Esophagus (tissue), 2 donors: ENCODE measurements around the gene PAPLN. TPM values are rescaled to one million over a fixed set of nuclear protein-coding genes. Genes with fewer than 3 reads are reported as not detected.
A peak's percentile ranks its signal among the peaks of the same experiment; 100 is the strongest.

ENCODE experiments used
- H3K27ac ChIP-seq, 2 donors: one replicate each; pipeline ENCODE4 v1.5.1; 2013; ENCODE audit warnings: low read depth in 2 of 2, mild to moderate bottlenecking in 2 of 2, inconsistent platforms in 1 of 2, low read length in 1 of 2, moderate library complexity in 1 of 2
- H3K27me3 ChIP-seq, 2 donors: one replicate each; pipeline ENCODE4 v1.6.1; 2013; ENCODE audit warnings: low read length in 2 of 2, control low read depth in 1 of 2, mild to moderate bottlenecking in 1 of 2; ENCODE audit not compliant: insufficient read depth in 2 of 2, control insufficient read depth in 1 of 2
- H3K36me3 ChIP-seq, 2 donors: one replicate each; pipeline ENCODE4 v1.6.1; 2013; ENCODE audit warnings: low read length in 1 of 2; ENCODE audit not compliant: control insufficient read depth in 2 of 2, insufficient read depth in 2 of 2
- H3K4me1 ChIP-seq, 2 donors: one replicate each; pipeline ENCODE4 v1.6.1; 2013; ENCODE audit warnings: low read length in 1 of 2; ENCODE audit not compliant: control insufficient read depth in 2 of 2, insufficient read depth in 2 of 2
- H3K4me3 ChIP-seq, 2 donors: one replicate each; pipeline ENCODE4 v1.5.1; 2013; ENCODE audit warnings: low read length in 2 of 2, mild to moderate bottlenecking in 2 of 2, low read depth in 1 of 2, moderate library complexity in 1 of 2
- H3K9me3 ChIP-seq, 2 donors: one replicate each; pipeline ENCODE4 v1.6.1; 2013; ENCODE audit warnings: mild to moderate bottlenecking in 2 of 2, low read depth in 1 of 2, low read length in 1 of 2, moderate library complexity in 1 of 2; ENCODE audit not compliant: control insufficient read depth in 2 of 2, insufficient read depth in 1 of 2
- WGBS, 2 donors: extraction: QIAGEN DNeasy Blood & Tissue Kit; methylation state at CpG; one replicate each; pipeline ENCODE4 v1.1.7; 2013; 5-methylcytosine and 5-hydroxymethylcytosine counted together
- polyA plus RNA-seq, 2 donors: library from polyadenylated mRNA; stranded (reverse); fragments of 200-250 nt; gene quantifications; one replicate each; pipeline ENCODE4 v1.2.3, GENCODE V29; 2013
- donor health status: healthy with polysubstance abuse.
- donor health status: Bipolar disorder and iron deficiency.

Gene PAPLN
- polyA plus RNA-seq, 2 donors = 3.9 to 7.5 TPM

GRCh38 chr14:73242357-73242901 is 5.1 kb downstream of the PAPLN start:
- H3K36me3 ChIP-seq = no peaks in the 10 kb centered on the region
- no peak overlapping the region for H3K4me3 ChIP-seq
- H3K4me1 ChIP-seq = peaks cover 21 to 29% of the 10 kb centered on the region in 2 donors
- H3K27me3 ChIP-seq = peaks cover 0 to 3% of the 10 kb centered on the region in 2 donors
- peak overlapping the region; percentile 42 to 72 for H3K27ac ChIP-seq
- no peaks in the 10 kb centered on the region for H3K9me3 ChIP-seq
- WGBS, 2 donors = 68 to 69% methylated on average over 6 of the region's 6 CpGs

GRCh38 chr14:73243341-73243740 is 6.0 kb downstream of the PAPLN start:
- no peak overlapping the region for H3K4me3 ChIP-seq
- no peaks in the 10 kb centered on the region for H3K36me3 ChIP-seq
- 77 to 83% methylated on average over 3 of the region's 3 CpGs for WGBS, 2 donors
- H3K27ac ChIP-seq = no peak overlapping the region
- no peaks in the 10 kb centered on the region for H3K27me3 ChIP-seq
- H3K4me1 ChIP-seq = peaks cover 15 to 25% of the 10 kb centered on the region in 2 donors
- no peaks in the 10 kb centered on the region for H3K9me3 ChIP-seq

DNA sequence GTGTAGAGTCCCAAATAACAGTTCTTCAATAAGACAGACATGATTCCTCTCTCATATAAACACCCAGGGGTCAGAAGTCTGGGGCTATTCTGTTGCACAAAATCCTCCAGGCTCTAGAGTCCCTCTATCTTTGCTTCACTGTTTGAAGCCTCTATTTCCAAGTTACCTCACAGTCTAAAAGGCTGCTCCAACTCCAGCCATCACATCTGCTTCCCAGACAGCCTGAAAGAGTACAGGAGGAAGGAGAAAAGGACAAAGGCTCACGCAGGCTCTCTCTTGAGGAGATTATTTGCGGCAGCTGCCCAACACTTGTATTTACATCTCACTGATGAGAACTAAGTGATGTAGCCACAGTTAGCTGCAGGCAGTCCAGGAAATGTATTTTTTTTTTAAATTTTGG is 6.4 kb downstream of the PAPLN start:
- H3K4me3 ChIP-seq = no peak overlapping the region
- peaks cover 15 to 24% of the 10 kb centered on the region in 2 donors for H3K4me1 ChIP-seq
- no peaks in the 10 kb centered on the region for H3K9me3 ChIP-seq
- H3K27ac ChIP-seq = no peak overlapping the region
- no peaks in the 10 kb centered on the region for H3K27me3 ChIP-seq
- WGBS, 2 donors = 90 to 99% methylated on average over 2 of the region's 2 CpGs
- no peaks in the 10 kb centered on the region for H3K36me3 ChIP-seq

DNA sequence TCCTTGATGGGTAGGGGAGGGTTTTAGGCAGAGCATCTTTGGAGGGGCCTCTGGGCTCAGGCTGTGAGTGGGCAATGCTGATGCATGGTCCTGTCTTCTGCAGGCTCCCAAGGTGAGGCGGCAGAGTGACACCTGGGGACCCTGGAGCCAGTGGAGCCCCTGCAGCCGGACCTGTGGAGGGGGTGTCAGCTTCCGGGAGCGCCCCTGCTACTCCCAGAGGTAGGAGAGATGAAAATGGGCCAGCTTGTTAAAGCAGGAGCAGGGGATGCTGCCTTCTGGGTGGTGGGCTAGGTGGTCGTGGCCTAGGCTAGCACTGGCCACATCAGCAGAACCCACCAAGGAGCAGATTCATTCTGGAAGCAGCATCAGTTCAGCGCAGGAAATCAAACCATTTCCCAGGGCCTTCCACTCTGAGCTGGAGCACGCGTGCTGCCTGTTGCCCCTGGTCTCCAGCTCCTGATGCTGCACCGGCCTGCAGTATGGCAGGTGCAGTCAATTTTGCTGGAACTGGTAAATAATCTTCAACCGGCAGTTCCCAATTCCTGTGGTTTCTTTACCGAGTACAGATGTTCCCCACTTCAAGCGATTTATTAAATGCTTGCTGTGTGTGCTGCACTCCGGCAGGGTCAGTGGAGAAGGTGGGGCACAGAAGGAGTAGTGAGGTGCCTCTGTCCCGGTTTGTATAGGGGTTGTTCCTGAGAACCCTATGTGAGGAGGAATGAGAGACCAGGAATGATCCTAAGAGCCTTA is 7.4 kb downstream of the PAPLN start:
- H3K27ac ChIP-seq = no peak overlapping the region
- H3K27me3 ChIP-seq = no peaks in the 10 kb centered on the region
- WGBS, 2 donors = 86 to 88% methylated on average over 14 of the region's 14 CpGs
- peaks cover 10 to 17% of the 10 kb centered on the region in 2 donors for H3K4me1 ChIP-seq
- H3K9me3 ChIP-seq = no peaks in the 10 kb centered on the region
- no peak overlapping the region for H3K4me3 ChIP-seq
- no peaks in the 10 kb centered on the region for H3K36me3 ChIP-seq

- Histone ChIP-seq H3K27ac (no peak overlapping the region), H3K27me3 (no peaks in the 10 kb centered on the region), H3K9me3 (no peaks in the 10 kb centered on the region), H3K4me1 (peaks cover 9 to 13% of the 10 kb centered on the region in 2 donors), H3K36me3 (no peaks in the 10 kb centered on the region), H3K4me3 (peak overlapping the region; percentile 45 to 58)
- 12 to 20% methylated on average over 60 to 64 of the region's 64 CpGs for WGBS, 2 donors
Observed at GRCh38 chr14:73245480-73246325, 8.4 kb downstream of the PAPLN start.

- no peaks in the 10 kb centered on the region for H3K36me3 ChIP-seq
- H3K9me3 ChIP-seq = no peaks in the 10 kb centered on the region
- H3K27ac ChIP-seq = no peak overlapping the region
- no peaks in the 10 kb centered on the region for H3K27me3 ChIP-seq
- WGBS, 2 donors = 68 to 72% methylated on average over 16 to 18 of the region's 18 CpGs
- H3K4me3 ChIP-seq = peak overlapping the region in 1 of 2 donors; percentile 45
- peaks cover 9 to 10% of the 10 kb centered on the region in 2 donors for H3K4me1 ChIP-seq
Observed at GRCh38 chr14:73246387-73247150, 9.3 kb downstream of the PAPLN start.

GRCh38 chr14:73248108-73248868 is 11.0 kb downstream of the PAPLN start:
- H3K27me3 ChIP-seq = no peaks in the 10 kb centered on the region
- H3K9me3 ChIP-seq = no peaks in the 10 kb centered on the region
- WGBS, 2 donors = 69 to 70% methylated on average over 9 of the region's 9 CpGs
- H3K4me3 ChIP-seq = no peak overlapping the region
- H3K36me3 ChIP-seq = no peaks in the 10 kb centered on the region
- peaks cover 2% of the 10 kb centered on the region in 2 donors for H3K4me1 ChIP-seq
- no peak overlapping the region for H3K27ac ChIP-seq

- Histone ChIP-seq H3K27ac (no peak overlapping the region), H3K36me3 (no peaks in the 10 kb centered on the region), H3K9me3 (no peaks in the 10 kb centered on the region), H3K27me3 (no peaks in the 10 kb centered on the region), H3K4me3 (no peak overlapping the region), H3K4me1 (peaks cover 2% of the 10 kb centered on the region in 2 donors)
- WGBS, 2 donors = 92 to 95% methylated on average over 1 of the region's 1 CpG
Observed at GRCh38 chr14:73249108-73249507, 11.8 kb downstream of the PAPLN start.
